Subcutaneous abdominal adipose tissue (tissue), 5 donors: Measurements from ENCODE around the gene TMEM101.

ENCODE experiments used
- H3K27ac ChIP-seq: one replicate; pipeline ENCODE4 v1.7.0; 2013; ENCODE audit warnings: low read depth, mild to moderate bottlenecking, inconsistent platforms, low read length, moderate library complexity
- H3K27me3 ChIP-seq, 5 donors: one replicate each; pipeline ENCODE4 v1.7.0; 2013; ENCODE audit warnings: low read length in 5 of 5, inconsistent platforms in 1 of 5; ENCODE audit not compliant: control insufficient read depth in 5 of 5, insufficient read depth in 4 of 5
- H3K36me3 ChIP-seq, 5 donors: one replicate each; pipeline ENCODE4 v1.7.0; 2013; ENCODE audit warnings: low read length in 5 of 5; ENCODE audit not compliant: control insufficient read depth in 5 of 5, insufficient read depth in 5 of 5
- H3K4me1 ChIP-seq, 5 donors: one replicate each; pipeline ENCODE4 v1.7.0; 2013; ENCODE audit warnings: low read length in 5 of 5, mild to moderate bottlenecking in 3 of 5, moderate library complexity in 1 of 5; ENCODE audit not compliant: control insufficient read depth in 5 of 5, insufficient read depth in 5 of 5
- H3K4me3 ChIP-seq, 5 donors: one replicate each; pipeline ENCODE4 v1.7.0; 2013; ENCODE audit warnings: low read length in 5 of 5, low read depth in 1 of 5
- H3K9ac ChIP-seq, 5 donors: one replicate each; pipeline ENCODE4 v1.7.0; 2013; ENCODE audit warnings: low read length in 5 of 5, mild to moderate bottlenecking in 4 of 5, moderate library complexity in 3 of 5
- H3K9me3 ChIP-seq, 5 donors: one replicate each; pipeline ENCODE4 v1.7.0; 2013; ENCODE audit warnings: low read length in 5 of 5; ENCODE audit not compliant: control insufficient read depth in 5 of 5
- donor health status: healthy.
- donor health status: healthy.
- donor health status: healthy.
- donor health status: healthy.
- donor health status: healthy.

The TMEM101 gene

DNA sequence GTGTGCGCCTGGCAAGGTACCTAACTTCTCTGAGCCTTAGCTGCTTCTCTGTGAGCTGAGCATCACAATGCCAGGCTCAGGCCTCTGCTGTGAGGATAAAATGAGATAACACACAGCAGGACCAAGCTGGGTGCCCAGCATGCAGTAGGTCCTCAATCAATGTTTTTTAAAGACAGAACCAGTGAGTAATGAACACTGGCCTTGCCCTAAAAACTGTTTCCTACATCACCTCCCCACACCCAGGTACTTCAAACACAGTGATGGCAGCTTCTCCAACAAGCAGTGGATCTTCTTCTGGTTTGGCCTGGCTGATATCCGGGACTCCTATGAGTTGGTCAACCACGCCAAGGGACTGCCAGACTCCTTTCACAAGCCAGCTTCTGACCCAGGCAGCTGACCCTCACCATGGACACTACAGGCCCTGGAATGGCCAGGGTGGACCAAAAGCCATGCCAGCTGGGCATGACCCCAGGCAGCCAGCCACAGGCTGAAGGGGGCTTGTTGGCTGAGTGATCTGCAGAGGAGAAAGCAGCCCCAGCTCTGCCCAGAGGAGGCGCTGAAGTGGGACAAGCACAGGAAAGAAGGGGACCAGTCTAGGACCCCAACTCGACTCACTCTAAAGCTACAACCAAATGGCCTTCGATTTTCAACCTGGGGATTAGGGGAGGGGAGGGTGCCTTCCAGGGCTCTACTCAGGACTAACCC, 6.4 kb downstream of the TMEM101 start:
- H3K9me3 ChIP-seq, result no peaks in the 10 kb centered on the region
- H3K27ac ChIP-seq, result no peak overlapping the region
- no peak overlapping the region for H3K4me3 ChIP-seq
- H3K4me1 ChIP-seq, result peaks cover 2 to 40% (median 36%) of the 10 kb centered on the region in 5 donors
- peaks cover 20 to 26% (median 22%) of the 10 kb centered on the region in 5 donors for H3K27me3 ChIP-seq
- peaks cover 0 to 23% (median 17%) of the 10 kb centered on the region in 5 donors for H3K36me3 ChIP-seq
- H3K9ac ChIP-seq, result no peak overlapping the region

DNA sequence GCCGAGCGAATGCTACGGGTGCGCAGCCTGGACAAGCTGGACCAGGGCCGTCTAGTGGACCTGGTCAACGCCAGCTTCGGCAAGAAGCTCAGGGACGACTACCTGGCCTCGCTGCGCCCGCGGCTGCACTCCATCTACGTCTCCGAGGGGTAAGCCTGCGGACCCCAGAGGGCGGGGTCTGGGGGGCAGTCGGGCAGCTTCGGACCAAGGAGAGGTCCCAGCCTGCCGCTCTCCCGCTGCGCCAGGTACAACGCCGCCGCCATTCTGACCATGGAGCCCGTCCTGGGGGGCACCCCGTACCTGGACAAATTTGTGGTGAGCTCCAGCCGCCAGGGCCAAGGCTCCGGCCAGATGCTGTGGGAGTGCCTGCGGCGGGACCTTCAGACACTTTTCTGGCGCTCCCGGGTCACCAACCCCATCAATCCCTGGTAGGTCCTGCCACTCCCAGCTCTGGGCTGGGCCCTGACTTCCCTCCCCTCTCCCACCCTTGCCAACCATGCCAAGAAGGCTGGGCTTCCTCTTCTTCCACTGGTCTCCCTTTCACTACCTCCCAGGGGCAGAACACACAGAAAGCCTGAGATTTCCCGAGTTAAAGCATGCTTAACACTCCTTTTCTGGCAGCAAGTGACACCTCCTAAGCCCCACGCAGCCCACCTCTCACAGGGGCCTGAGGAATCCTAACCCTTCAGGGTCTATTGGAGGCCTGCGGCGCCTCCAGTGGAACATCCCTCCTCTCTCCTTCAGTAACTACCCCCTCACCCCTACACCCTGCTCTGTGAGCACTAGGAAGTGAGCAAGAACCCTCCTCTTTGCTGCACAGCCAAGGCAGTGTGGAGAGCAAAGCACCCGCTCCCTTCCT, 7.2 kb downstream of the TMEM101 start:
- H3K36me3 ChIP-seq, result peaks cover 0 to 22% (median 17%) of the 10 kb centered on the region in 5 donors
- no peak overlapping the region for H3K27ac ChIP-seq
- H3K4me3 ChIP-seq, result peak overlapping the region; percentile 59 to 78 (median 73)
- H3K9me3 ChIP-seq, result no peaks in the 10 kb centered on the region
- peak overlapping the region in 3 of 5 donors; percentile 59 to 77 (median 63) for H3K9ac ChIP-seq
- H3K27me3 ChIP-seq, result peaks cover 20 to 27% (median 22%) of the 10 kb centered on the region in 5 donors
- peaks cover 2 to 40% (median 36%) of the 10 kb centered on the region in 5 donors for H3K4me1 ChIP-seq

DNA sequence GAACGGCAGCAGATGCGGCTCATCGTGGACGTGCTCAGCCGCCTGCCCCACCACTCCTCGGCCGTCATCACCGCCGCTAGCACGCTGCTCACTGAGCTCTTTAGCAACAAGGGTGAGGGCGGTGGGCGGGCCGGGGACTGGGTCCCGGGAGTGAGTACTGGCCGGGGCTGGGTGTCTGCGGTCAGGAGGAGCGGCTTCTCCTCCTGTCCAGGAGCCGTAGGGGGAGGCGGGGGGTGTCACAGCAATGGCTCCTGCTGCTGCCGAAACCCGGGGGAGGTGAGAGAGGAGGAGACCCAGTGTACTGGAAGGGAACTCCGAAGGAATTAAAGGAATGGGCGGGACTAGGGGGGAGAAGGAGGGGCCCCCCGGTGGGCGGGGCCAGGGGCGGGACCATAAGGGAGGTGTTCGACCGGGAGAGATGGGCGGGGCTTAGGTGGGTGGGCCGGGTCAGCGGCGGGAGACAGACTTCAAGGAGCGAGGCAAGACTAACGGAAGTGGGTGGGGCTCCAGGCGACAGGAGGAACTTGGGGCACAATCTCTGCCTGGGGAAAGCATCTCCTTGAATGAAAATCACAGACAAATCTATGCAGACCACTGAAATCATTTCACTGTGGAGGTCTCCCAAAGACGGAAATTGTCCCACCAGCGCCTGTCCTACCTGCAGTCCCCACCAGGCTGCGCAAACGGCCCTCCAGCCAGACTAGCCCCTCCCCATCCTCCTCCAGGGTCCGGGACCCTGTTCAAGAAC, 8.0 kb downstream of the TMEM101 start:
- Histone ChIP-seq H3K9me3 (no peaks in the 10 kb centered on the region), H3K36me3 (peaks cover 0 to 14% (median 12%) of the 10 kb centered on the region in 5 donors), H3K27me3 (peaks cover 20 to 35% (median 22%) of the 10 kb centered on the region in 5 donors), H3K9ac (peak overlapping the region in 4 of 5 donors; percentile 21 to 77 (median 61)), H3K4me3 (peak overlapping the region; percentile 59 to 78 (median 73)), H3K27ac (no peak overlapping the region), H3K4me1 (peaks cover 2 to 40% (median 36%) of the 10 kb centered on the region in 5 donors)

DNA sequence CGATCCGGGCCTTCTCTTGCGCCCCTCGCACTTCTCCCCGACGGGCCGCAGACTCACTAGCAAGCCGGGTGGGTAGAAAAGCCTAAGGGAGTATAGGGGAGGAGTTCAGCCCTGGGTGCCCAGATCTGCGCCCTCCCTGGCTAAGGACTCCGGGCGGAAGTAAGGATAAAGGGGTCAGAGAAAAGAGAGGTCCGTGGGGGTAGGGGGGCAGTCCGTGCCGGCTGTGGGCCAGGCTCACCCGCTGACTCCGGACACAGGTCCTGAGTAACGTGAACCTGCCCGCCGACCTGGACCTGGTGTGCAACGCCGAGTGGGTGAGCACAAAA, 8.5 kb downstream of the TMEM101 start:
- H3K27ac ChIP-seq, result no peak overlapping the region
- peaks cover 2 to 40% (median 36%) of the 10 kb centered on the region in 5 donors for H3K4me1 ChIP-seq
- H3K9ac ChIP-seq, result peak overlapping the region in 3 of 5 donors; percentile 21 to 33 (median 25)

DNA sequence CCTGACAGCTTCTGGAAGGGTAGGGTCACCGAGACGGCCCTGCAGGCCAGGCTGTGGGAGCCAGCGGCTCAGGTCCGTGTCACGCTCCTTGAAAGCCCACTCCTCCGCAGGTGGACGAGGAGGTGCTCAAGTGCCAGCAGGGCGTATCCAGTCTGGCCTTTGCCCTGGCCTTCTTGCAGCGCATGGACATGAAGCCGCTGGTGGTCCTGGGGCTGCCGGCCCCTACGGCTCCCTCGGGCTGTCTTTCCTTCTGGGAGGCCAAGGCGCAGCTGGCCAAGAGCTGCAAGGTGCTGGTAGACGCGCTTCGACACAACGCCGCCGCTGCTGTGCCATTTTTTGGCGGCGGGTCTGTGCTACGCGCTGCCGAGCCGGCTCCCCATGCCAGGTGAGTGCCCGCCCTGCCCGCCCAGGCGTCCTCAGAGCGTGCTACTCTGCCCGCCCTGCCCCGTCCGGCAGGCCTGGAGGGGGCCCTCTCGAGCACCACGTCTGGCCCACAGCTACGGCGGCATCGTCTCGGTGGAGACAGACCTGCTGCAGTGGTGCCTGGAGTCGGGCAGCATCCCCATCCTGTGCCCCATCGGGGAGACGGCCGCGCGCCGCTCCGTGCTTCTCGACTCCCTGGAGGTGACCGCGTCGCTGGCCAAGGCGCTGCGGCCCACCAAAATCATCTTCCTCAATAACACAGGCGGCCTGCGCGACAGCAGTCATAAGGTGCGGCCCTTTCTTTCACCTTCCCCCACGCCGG, 9.1 kb downstream of the TMEM101 start:
- Histone ChIP-seq H3K9me3 (no peaks in the 10 kb centered on the region), H3K27ac (no peak overlapping the region), H3K4me1 (peaks cover 2 to 40% (median 36%) of the 10 kb centered on the region in 5 donors)

More for the DNA sequence above, 8.5 kb downstream of the TMEM101 start:
- Histone ChIP-seq H3K36me3 (peaks cover 0 to 10% (median 7%) of the 10 kb centered on the region in 5 donors), H3K27me3 (peaks cover 20 to 38% (median 26%) of the 10 kb centered on the region in 5 donors), H3K9me3 (no peaks in the 10 kb centered on the region), H3K4me3 (peak overlapping the region in 4 of 5 donors; percentile 61 to 74 (median 70))

DNA sequence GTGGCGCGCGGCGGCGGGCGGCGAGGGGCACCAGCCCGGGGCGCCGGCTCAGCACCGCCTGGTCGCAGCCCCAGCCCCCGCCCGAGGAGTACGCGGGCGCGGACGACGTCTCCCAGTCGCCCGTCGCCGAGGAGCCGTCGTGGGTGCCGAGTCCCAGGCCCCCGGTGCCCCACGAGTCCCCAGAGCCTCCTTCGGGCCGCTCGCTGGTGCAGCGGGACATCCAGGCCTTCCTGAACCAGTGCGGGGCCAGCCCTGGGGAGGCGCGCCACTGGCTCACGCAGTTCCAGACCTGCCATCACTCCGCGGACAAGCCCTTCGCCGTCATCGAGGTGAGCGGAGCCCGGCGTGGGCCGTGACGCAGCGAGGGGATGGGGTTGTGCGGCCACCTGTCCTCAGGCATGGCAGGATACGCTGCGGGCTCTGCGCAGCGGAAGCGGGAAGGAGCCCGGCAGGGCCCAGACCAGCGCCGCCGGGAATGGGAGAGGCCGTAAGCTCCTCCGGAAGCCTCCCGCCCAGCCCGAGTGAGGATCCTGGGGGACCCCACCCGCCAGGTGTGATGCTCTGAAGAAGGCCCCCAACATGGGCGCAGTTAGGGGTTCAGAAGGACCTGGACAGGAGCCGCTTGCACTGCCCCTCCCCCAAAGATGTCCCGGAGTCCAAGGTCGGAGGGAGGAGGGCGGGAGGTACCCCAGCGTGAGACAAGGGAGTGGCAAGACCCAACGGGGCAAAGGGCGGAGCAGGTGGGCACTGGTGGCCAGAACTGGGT, 9.8 kb downstream of the TMEM101 start:
- no peak overlapping the region for H3K9ac ChIP-seq
- peaks cover 20 to 42% (median 30%) of the 10 kb centered on the region in 5 donors for H3K27me3 ChIP-seq
- no peak overlapping the region for H3K27ac ChIP-seq
- H3K36me3 ChIP-seq, result peaks cover 0 to 5% (median 3%) of the 10 kb centered on the region in 5 donors
- peaks cover 2 to 40% (median 36%) of the 10 kb centered on the region in 5 donors for H3K4me1 ChIP-seq
- H3K4me3 ChIP-seq, result peak overlapping the region in 3 of 5 donors; percentile 51 to 74 (median 67)
- H3K9me3 ChIP-seq, result no peaks in the 10 kb centered on the region

More for the DNA sequence above, 9.1 kb downstream of the TMEM101 start:
- peaks cover 0 to 10% (median 7%) of the 10 kb centered on the region in 5 donors for H3K36me3 ChIP-seq
- H3K9ac ChIP-seq, result peak overlapping the region in 2 of 5 donors; percentile 25 to 33
- H3K4me3 ChIP-seq, result peak overlapping the region in 4 of 5 donors; percentile 61 to 74 (median 70)
- H3K27me3 ChIP-seq, result peaks cover 20 to 42% (median 30%) of the 10 kb centered on the region in 5 donors

DNA sequence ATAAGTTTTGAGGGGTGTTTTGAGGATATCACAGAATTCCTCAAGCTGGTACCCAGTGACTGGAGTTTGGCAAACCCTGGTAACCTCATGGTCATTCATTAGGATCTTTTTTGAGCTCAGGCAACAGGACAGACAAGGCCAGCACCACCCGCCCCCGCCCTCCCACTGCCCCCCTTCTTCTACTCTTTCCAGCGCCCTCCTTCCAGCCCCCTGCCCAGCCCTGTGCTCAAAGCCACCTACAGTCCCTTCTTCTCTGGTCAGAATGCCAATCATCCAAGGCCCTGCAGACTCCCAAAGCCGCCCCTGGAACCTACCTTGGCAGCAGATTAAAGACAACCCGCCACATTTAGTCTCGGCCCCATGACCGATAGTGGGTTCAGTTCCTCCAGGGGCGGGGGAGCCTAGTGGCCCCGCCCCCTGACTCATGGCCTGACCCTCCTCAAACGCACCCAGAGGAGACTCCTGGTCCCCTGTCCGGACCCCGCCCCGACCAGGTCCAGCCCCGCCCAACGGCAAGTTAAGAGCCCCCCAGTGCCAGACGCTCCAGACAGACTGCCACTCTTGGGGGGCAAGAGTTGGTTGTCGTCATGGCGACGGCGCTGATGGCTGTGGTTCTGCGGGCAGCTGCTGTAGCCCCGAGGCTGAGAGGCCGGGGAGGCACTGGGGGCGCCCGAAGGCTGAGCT, 10.5 kb downstream of the TMEM101 start, which contains the start of gene NAGS:
Gene NAGS, plus strand, starts transcription at position 546 of the 684 bp plus-strand sequence. Its CDS starts 42 bp downstream, at position 588.
- H3K27ac ChIP-seq, result no peak within 1 kb of the TSS
- peaks cover 2 to 40% (median 36%) of the 10 kb centered on the region in 5 donors for H3K4me1 ChIP-seq
- peaks cover 0 to under 1% (median 0%) of the 10 kb centered on the region in 5 donors for H3K36me3 ChIP-seq
- H3K4me3 ChIP-seq, result peak within 1 kb of the TSS in 3 of 5 donors; percentile 51 to 74 (median 67)
- H3K9ac ChIP-seq, result no peak within 1 kb of the TSS
- peaks cover 20 to 42% (median 30%) of the 10 kb centered on the region in 5 donors for H3K27me3 ChIP-seq
- no peaks in the 10 kb centered on the region for H3K9me3 ChIP-seq

DNA sequence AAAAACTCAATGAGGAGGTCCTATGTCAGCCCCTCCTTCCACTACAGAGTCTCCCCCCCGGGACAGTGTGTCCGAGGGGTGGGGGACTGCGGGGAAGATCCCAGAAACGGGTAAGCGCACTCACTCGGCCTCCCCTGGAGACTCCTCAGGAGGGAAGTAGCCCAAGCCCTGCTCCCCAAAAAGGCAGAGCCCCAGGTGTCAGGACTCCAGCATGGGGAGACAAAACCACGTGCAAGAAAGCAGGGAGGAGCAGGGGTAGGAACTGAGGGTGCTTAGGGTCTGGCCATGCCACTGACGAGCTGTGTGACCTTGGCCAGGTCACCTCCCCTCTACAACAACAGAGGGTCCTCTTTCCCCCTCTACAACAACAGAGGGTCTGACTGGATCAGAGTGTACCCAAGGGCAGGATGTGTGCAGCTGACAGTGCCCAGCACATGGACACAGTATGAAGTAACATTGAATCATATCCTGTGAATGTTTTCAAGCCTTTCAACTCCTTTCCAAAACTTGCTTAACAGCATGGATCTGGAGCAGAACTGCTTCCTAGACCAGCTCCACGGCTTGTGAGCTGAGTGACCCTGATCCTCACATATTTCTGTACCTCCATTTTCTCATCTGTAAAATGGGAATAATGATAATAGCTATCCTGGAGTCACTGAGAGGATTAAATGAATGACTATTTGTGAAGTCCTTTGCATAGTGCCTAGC, 12.5 kb downstream of the TMEM101 start:
- Histone ChIP-seq H3K4me1 (peaks cover 2 to 28% (median 24%) of the 10 kb centered on the region in 5 donors), H3K9ac (no peak overlapping the region), H3K36me3 (no peaks in the 10 kb centered on the region), H3K4me3 (no peak overlapping the region), H3K9me3 (no peaks in the 10 kb centered on the region), H3K27me3 (peaks cover 20 to 42% (median 30%) of the 10 kb centered on the region in 5 donors), H3K27ac (no peak overlapping the region)
